CD8-positive, alpha-beta memory T cell (primary cell): ENCODE results near the gene SPINK6. TPM values are rescaled to one million over a fixed set of nuclear protein-coding genes. Genes with fewer than 3 reads are reported as not detected.

Experiments used
- CTCF ChIA-PET: fragments of 350-600 bp; sonication (Branson Sonifier 250); formaldehyde crosslinking; loops from one replicate; lab custom pipeline; 2021; ENCODE audit warnings: antibody characterized with exemption; lab: Charles Lee
- POLR2A ChIA-PET: fragments of 350-600 bp; sonication (Branson Sonifier 250); formaldehyde crosslinking; loops from one replicate; lab custom pipeline; 2021; ENCODE audit warnings: antibody characterized with exemption; lab: Charles Lee
- DNase-seq, 5 donors: peaks; one replicate each; pipeline versions ENCODE4 v3.0.0 to v3.0.0-alpha.2; 2020 to 2022; ENCODE audit warnings: mixed read lengths in 1 of 5
- H3K27ac ChIP-seq: one replicate; pipeline ENCODE4 v1.7.0; 2013; ENCODE audit warnings: low read depth, mild to moderate bottlenecking, low read length, moderate library complexity
- H3K27me3 ChIP-seq: 2 replicates; pipeline ENCODE4 v1.7.0; 2013; ENCODE audit warnings: low read length, mild to moderate bottlenecking; ENCODE audit not compliant: insufficient read depth, poor library complexity, severe bottlenecking
- H3K36me3 ChIP-seq: 2 replicates; pipeline ENCODE4 v1.7.0; 2013; ENCODE audit warnings: mild to moderate bottlenecking, low read length, moderate library complexity; ENCODE audit not compliant: insufficient read depth
- H3K4me1 ChIP-seq: 2 replicates; pipeline ENCODE4 v1.7.0; 2013; ENCODE audit warnings: mild to moderate bottlenecking, low read length, moderate library complexity; ENCODE audit not compliant: insufficient read depth
- H3K4me3 ChIP-seq: 2 replicates; pipeline ENCODE4 v1.7.0; 2013; ENCODE audit warnings: mild to moderate bottlenecking, low read length
- H3K9me3 ChIP-seq: 2 replicates; pipeline ENCODE4 v1.7.0; 2013; ENCODE audit warnings: mild to moderate bottlenecking, low read length
- H3K27ac Mint-ChIP-seq, 8 donors: one replicate each; pipeline ENCODE4 v1.8.0; 2020 to 2021; ENCODE audit warnings: mixed read lengths in 8 of 8, mild to moderate bottlenecking in 6 of 8, inconsistent platforms in 3 of 8, moderate library complexity in 3 of 8
- H3K27me3 Mint-ChIP-seq, 2 donors: one replicate each; pipeline ENCODE4 v1.8.0; 2020 to 2021; ENCODE audit warnings: mixed read lengths in 2 of 2, mild to moderate bottlenecking in 1 of 2, moderate library complexity in 1 of 2
- H3K36me3 Mint-ChIP-seq, 3 donors: one replicate each; pipeline ENCODE4 v1.8.0; 2020 to 2021; ENCODE audit warnings: mixed read lengths in 3 of 3, inconsistent platforms in 1 of 3, mild to moderate bottlenecking in 1 of 3
- H3K4me1 Mint-ChIP-seq, 3 donors: one replicate each; pipeline ENCODE4 v1.8.0; 2020 to 2021; ENCODE audit warnings: mixed read lengths in 3 of 3, inconsistent platforms in 1 of 3, mild to moderate bottlenecking in 1 of 3
- H3K4me3 Mint-ChIP-seq, 7 donors: one replicate each; pipeline ENCODE4 v1.8.0; 2020 to 2021; ENCODE audit warnings: mixed read lengths in 7 of 7, mild to moderate bottlenecking in 6 of 7, moderate library complexity in 4 of 7, inconsistent platforms in 2 of 7
- H3K9me3 Mint-ChIP-seq, 5 donors: one replicate each; pipeline ENCODE4 v1.8.0; 2020 to 2022; ENCODE audit warnings: mixed read lengths in 5 of 5, mild to moderate bottlenecking in 3 of 5, moderate library complexity in 2 of 5, inconsistent platforms in 1 of 5
- polyA plus RNA-seq: library from polyadenylated mRNA; unstranded; fragments of 300-500 nt; fragmentation: Illumina TruSeq; gene quantifications from one replicate; pipeline ENCODE4 v1.2.3, GENCODE V29; 2021
- total RNA-seq, 2 experiments: library from RNA; stranded (reverse); gene quantifications; one replicate each; pipeline ENCODE4 v1.2.3, GENCODE V29; 2021

Gene SPINK6
- total and polyA plus RNA-seq, 3 experiments from 2014 or later = not detected

- POLR2A ChIA-PET = no interaction called here
- no peaks in the 10 kb centered on the region for H3K36me3 ChIP-seq
- H3K27me3 ChIP-seq = no peaks in the 10 kb centered on the region
- no peaks in the 10 kb centered on the region for H3K4me1 ChIP-seq
- Mint-ChIP-seq H3K27ac (no peak overlapping the region), H3K4me3 (no peak overlapping the region), H3K4me1 (no peaks in the 10 kb centered on the region), H3K36me3 (no peaks in the 10 kb centered on the region), H3K9me3 (peaks cover 0 to 7% (median 4%) of the 10 kb centered on the region in 5 donors), H3K27me3 (peaks cover 5 to 16% of the 10 kb centered on the region in 2 donors)
- no peaks in the 10 kb centered on the region for H3K9me3 ChIP-seq
- H3K4me3 ChIP-seq = no peak overlapping the region
- H3K27ac ChIP-seq = no peak overlapping the region
- no peak for DNase-seq
- CTCF ChIA-PET = no interaction called here
These were observed 27.4 kb downstream of the SPINK6 start for GRCh38 chr5:148230240-148230639.

GRCh38 chr5:148237785-148238417, 35.1 kb downstream of the SPINK6 start:
- Histone ChIP-seq H3K27me3 (no peaks in the 10 kb centered on the region), H3K4me1 (no peaks in the 10 kb centered on the region), H3K4me3 (no peak overlapping the region), H3K27ac (no peak overlapping the region), H3K36me3 (no peaks in the 10 kb centered on the region), H3K9me3 (no peaks in the 10 kb centered on the region)
- no peak overlapping the region for H3K4me3 Mint-ChIP-seq
- no peak for DNase-seq
- H3K36me3 Mint-ChIP-seq = no peaks in the 10 kb centered on the region
- peaks cover 0 to 4% of the 10 kb centered on the region in 2 donors for H3K27me3 Mint-ChIP-seq
- H3K4me1 Mint-ChIP-seq = no peaks in the 10 kb centered on the region
- ChIA-PET POLR2A (no interaction called here), CTCF (no interaction called here)
- no peak overlapping the region for H3K27ac Mint-ChIP-seq
- H3K9me3 Mint-ChIP-seq = no peaks in the 10 kb centered on the region

- no peak within 1 kb of the TSS for H3K27ac Mint-ChIP-seq
- no peaks in the 10 kb centered on the region for H3K4me1 ChIP-seq
These were observed 35.6 kb downstream of the SPINK6 start, which contains the start of gene MARCOL for GRCh38 chr5:148238418-148238794. Gene MARCOL (plus strand): TSS chr5:148238525. CDS start chr5:148238598, 73 bp downstream.

GRCh38 chr5:148248894-148249293, 46.1 kb downstream of the SPINK6 start:
- DNase-seq = no peak
- H3K4me1 Mint-ChIP-seq = no peaks in the 10 kb centered on the region
- ChIA-PET POLR2A (no interaction called here), CTCF (no interaction called here)
- H3K36me3 Mint-ChIP-seq = no peaks in the 10 kb centered on the region
- Histone ChIP-seq H3K36me3 (no peaks in the 10 kb centered on the region), H3K9me3 (no peaks in the 10 kb centered on the region), H3K27me3 (no peaks in the 10 kb centered on the region), H3K4me3 (no peak overlapping the region), H3K27ac (no peak overlapping the region), H3K4me1 (no peaks in the 10 kb centered on the region)
- H3K27me3 Mint-ChIP-seq = no peaks in the 10 kb centered on the region
- H3K9me3 Mint-ChIP-seq = peaks cover 2 to 9% (median 3%) of the 10 kb centered on the region in 5 donors
- no peak overlapping the region for H3K27ac Mint-ChIP-seq
- H3K4me3 Mint-ChIP-seq = no peak overlapping the region

More at GRCh38 chr5:148238418-148238794, 35.6 kb downstream of the SPINK6 start, which contains the start of gene MARCOL:
- no peaks in the 10 kb centered on the region for H3K9me3 ChIP-seq
- no peak within 1 kb of the TSS for H3K4me3 Mint-ChIP-seq
- no peak within 1 kb of the TSS for H3K27ac ChIP-seq
- DNase-seq = no peak
- ChIA-PET POLR2A (no interaction called here), CTCF (no interaction called here)
- H3K9me3 Mint-ChIP-seq = no peaks in the 10 kb centered on the region
- no peaks in the 10 kb centered on the region for H3K36me3 ChIP-seq
- H3K27me3 Mint-ChIP-seq = peaks cover 0 to 4% of the 10 kb centered on the region in 2 donors
- no peaks in the 10 kb centered on the region for H3K36me3 Mint-ChIP-seq
- H3K27me3 ChIP-seq = no peaks in the 10 kb centered on the region
- no peaks in the 10 kb centered on the region for H3K4me1 Mint-ChIP-seq
- H3K4me3 ChIP-seq = no peak within 1 kb of the TSS

- Histone ChIP-seq H3K36me3 (no peaks in the 10 kb centered on the region), H3K9me3 (peaks cover 5% of the 10 kb centered on the region), H3K4me1 (no peaks in the 10 kb centered on the region), H3K4me3 (no peak overlapping the region), H3K27ac (no peak overlapping the region), H3K27me3 (no peaks in the 10 kb centered on the region)
- no peak for DNase-seq
- no peak overlapping the region for H3K4me3 Mint-ChIP-seq
- H3K4me1 Mint-ChIP-seq = no peaks in the 10 kb centered on the region
- H3K27ac Mint-ChIP-seq = no peak overlapping the region
- ChIA-PET POLR2A (no interaction called here), CTCF (no interaction called here)
- H3K36me3 Mint-ChIP-seq = peaks cover 0 to 4% (median 0%) of the 10 kb centered on the region in 3 donors
- H3K9me3 Mint-ChIP-seq = peaks cover 17 to 35% (median 22%) of the 10 kb centered on the region in 5 donors
- no peaks in the 10 kb centered on the region for H3K27me3 Mint-ChIP-seq
These were observed 52.6 kb downstream of the SPINK6 start for GRCh38 chr5:148255456-148255855.

GRCh38 chr5:148259288-148259687, 56.4 kb downstream of the SPINK6 start:
- H3K27ac Mint-ChIP-seq = no peak overlapping the region
- H3K27ac ChIP-seq = no peak overlapping the region
- no peaks in the 10 kb centered on the region for H3K4me1 ChIP-seq
- peaks cover 15 to 26% (median 19%) of the 10 kb centered on the region in 5 donors for H3K9me3 Mint-ChIP-seq
- peaks cover 0 to 4% (median 0%) of the 10 kb centered on the region in 3 donors for H3K36me3 Mint-ChIP-seq
- H3K9me3 ChIP-seq = peaks cover 5% of the 10 kb centered on the region
- no peaks in the 10 kb centered on the region for H3K27me3 ChIP-seq
- ChIA-PET POLR2A (no interaction called here), CTCF (no interaction called here)
- H3K4me3 ChIP-seq = no peak overlapping the region
- DNase-seq = no peak
- no peaks in the 10 kb centered on the region for H3K36me3 ChIP-seq
- H3K4me3 Mint-ChIP-seq = no peak overlapping the region
- H3K4me1 Mint-ChIP-seq = no peaks in the 10 kb centered on the region
- peaks cover 2 to 7% of the 10 kb centered on the region in 2 donors for H3K27me3 Mint-ChIP-seq

- Mint-ChIP-seq H3K9me3 (peaks cover 15 to 32% (median 18%) of the 10 kb centered on the region in 5 donors), H3K27me3 (peaks cover 2 to 7% of the 10 kb centered on the region in 2 donors), H3K4me1 (no peaks in the 10 kb centered on the region), H3K27ac (no peak overlapping the region), H3K36me3 (peaks cover 0 to 4% (median 0%) of the 10 kb centered on the region in 3 donors), H3K4me3 (no peak overlapping the region)
- ChIA-PET POLR2A (no interaction called here), CTCF (no interaction called here)
- Histone ChIP-seq H3K27me3 (no peaks in the 10 kb centered on the region), H3K4me3 (no peak overlapping the region), H3K36me3 (no peaks in the 10 kb centered on the region), H3K27ac (no peak overlapping the region), H3K4me1 (no peaks in the 10 kb centered on the region), H3K9me3 (peaks cover 5% of the 10 kb centered on the region)
- no peak for DNase-seq
These were observed 58.4 kb downstream of the SPINK6 start for GRCh38 chr5:148261221-148261620.
